Neural cell (in vitro differentiated cells): ENCODE data around the gene KRT20. TPM values are rescaled to one million over a fixed set of nuclear protein-coding genes. Genes with fewer than 3 reads are reported as not detected.

ENCODE experiments used
- H2AFZ ChIP-seq: fragments of 200-600, 300-800 bp; sonication (generic), shearing (Covaris generic); 2 replicates; pipeline ENCODE4 v1.6.0; 2014; ENCODE audit warnings: low read depth, mild to moderate bottlenecking, antibody characterized with exemption, low read length, moderate library complexity
- H3F3A ChIP-seq: fragments of 200-600 bp; shearing (Covaris generic); 2 replicates; pipeline ENCODE4 v1.6.1; 2016; ENCODE audit warnings: mild to moderate bottlenecking, moderate library complexity, mixed read lengths, antibody characterized with exemption, low read length; ENCODE audit not compliant: insufficient read depth, poor library complexity, severe bottlenecking
- H3K27ac ChIP-seq: fragments of 200-600, 300-800 bp; sonication (generic), shearing (Covaris generic); 2 replicates; pipeline ENCODE4 v1.5.1; 2014; ENCODE audit warnings: mild to moderate bottlenecking, low read length, moderate library complexity
- H3K27me3 ChIP-seq: fragments of 300-800, 200-600 bp; sonication (generic), shearing (Covaris generic); 2 replicates; pipeline ENCODE4 v1.6.0; 2014; ENCODE audit warnings: mild to moderate bottlenecking, low read depth, low read length, moderate library complexity; ENCODE audit not compliant: insufficient read depth
- H3K36me3 ChIP-seq: fragments of 300-800, 200-600 bp; sonication (generic), shearing (Covaris generic); 2 replicates; pipeline ENCODE4 v1.5.1; 2014; ENCODE audit warnings: mild to moderate bottlenecking, antibody characterized with exemption, low read length, moderate library complexity; ENCODE audit not compliant: insufficient read depth
- H3K4me2 ChIP-seq: fragments of 300-800, 200-600 bp; sonication (generic), shearing (Covaris generic); 2 replicates; pipeline ENCODE4 v1.6.0; 2014; ENCODE audit warnings: mild to moderate bottlenecking, low read length
- H3K4me3 ChIP-seq: fragments of 300-800, 200-600 bp; sonication (generic), shearing (Covaris generic); 2 replicates; pipeline ENCODE4 v1.5.1; 2014; ENCODE audit warnings: mild to moderate bottlenecking, low read length, moderate library complexity
- H3K79me2 ChIP-seq: fragments of 200-600 bp; shearing (Covaris generic); replicated peaks from 2 replicates; pipeline ENCODE4 v1.6.0; 2014; ENCODE audit warnings: mild to moderate bottlenecking, low read length, moderate library complexity; ENCODE audit not compliant: insufficient read depth
- H3K9ac ChIP-seq: fragments of 300-800, 200-600 bp; sonication (generic), shearing (Covaris generic); 2 replicates; pipeline ENCODE4 v1.6.1; 2016; ENCODE audit warnings: mild to moderate bottlenecking, low read length, mixed read lengths
- H3K9me2 ChIP-seq: fragments of 200-600 bp; shearing (Covaris generic); 2 replicates; pipeline ENCODE4 v1.6.1; 2016; ENCODE audit warnings: mild to moderate bottlenecking, low read length, mixed read lengths; ENCODE audit not compliant: insufficient read depth
- H3K9me3 ChIP-seq: fragments of 200-600, 300-800 bp; sonication (generic), shearing (Covaris generic); 2 replicates; pipeline ENCODE4 v1.6.1; 2016; ENCODE audit warnings: mild to moderate bottlenecking, mixed run types, low read length, moderate library complexity, mixed read lengths
- H4K20me1 ChIP-seq: fragments of 200-600 bp; shearing (Covaris generic); 2 replicates; pipeline ENCODE4 v1.6.1; 2016; ENCODE audit warnings: mild to moderate bottlenecking, mixed run types; ENCODE audit not compliant: insufficient read depth
- EP300 ChIP-seq: fragments of 450-650 bp; conservative IDR thresholded peaks from 2 replicates; pipeline ENCODE4 v1.6.1; 2014; ENCODE audit warnings: antibody characterized with exemption, mild to moderate bottlenecking, moderate library complexity; ENCODE audit not compliant: poor library complexity, severe bottlenecking
- EZH2 ChIP-seq: fragments of 200-600, 300-800 bp; shearing (Covaris generic), sonication (generic); IDR thresholded peaks from 2 replicates; pipeline ENCODE4 v1.6.1; 2014; ENCODE audit warnings: antibody characterized with exemption, low read length, borderline replicate concordance, mild to moderate bottlenecking; ENCODE audit not compliant: insufficient read depth, poor library complexity, severe bottlenecking
- MXI1 ChIP-seq: fragments of 450-650 bp; conservative IDR thresholded peaks from 2 replicates; pipeline ENCODE4 v1.6.1; 2014; ENCODE audit warnings: antibody characterized with exemption, mild to moderate bottlenecking; ENCODE audit not compliant: poor library complexity, severe bottlenecking
- POLR2AphosphoS5 ChIP-seq: IDR thresholded peaks from 2 replicates; pipeline ENCODE4 v1.6.1; 2012
- RAD21 ChIP-seq: fragments of 450-650 bp; conservative IDR thresholded peaks from 2 replicates; pipeline ENCODE4 v1.6.1; 2014; ENCODE audit warnings: antibody characterized with exemption, mild to moderate bottlenecking, moderate library complexity
- SMC3 ChIP-seq: fragments of 450-650 bp; conservative IDR thresholded peaks from 2 replicates; pipeline ENCODE4 v1.6.1; 2014; ENCODE audit warnings: antibody characterized with exemption, mild to moderate bottlenecking, moderate library complexity; ENCODE audit not compliant: poor library complexity
- TAF1 ChIP-seq: IDR thresholded peaks from 2 replicates; pipeline ENCODE4 v1.6.1; 2012; ENCODE audit warnings: low read depth
- polyA plus RNA-seq: library from polyadenylated mRNA; depleted of rRNA; stranded (reverse); fragments of >200 nt; gene quantifications from 2 replicates; pipeline ENCODE4 v1.2.3, GENCODE V29; 2014
- TF ChIP-seq, protein P1 (sequence below): fragments of 450-650 bp; IDR thresholded peaks from 2 replicates; pipeline ENCODE4 v1.5.1; 2014; ENCODE audit warnings: antibody characterized with exemption, mild to moderate bottlenecking, moderate library complexity; ENCODE audit not compliant: poor library complexity, severe bottlenecking
- TF ChIP-seq, protein P2 (sequence below): IDR thresholded peaks from 2 replicates; pipeline ENCODE4 v1.6.1; 2012; ENCODE audit warnings: borderline replicate concordance

KRT20 gene
- polyA plus RNA-seq, 1 donor from 2014 or later, result not detected

DNA sequence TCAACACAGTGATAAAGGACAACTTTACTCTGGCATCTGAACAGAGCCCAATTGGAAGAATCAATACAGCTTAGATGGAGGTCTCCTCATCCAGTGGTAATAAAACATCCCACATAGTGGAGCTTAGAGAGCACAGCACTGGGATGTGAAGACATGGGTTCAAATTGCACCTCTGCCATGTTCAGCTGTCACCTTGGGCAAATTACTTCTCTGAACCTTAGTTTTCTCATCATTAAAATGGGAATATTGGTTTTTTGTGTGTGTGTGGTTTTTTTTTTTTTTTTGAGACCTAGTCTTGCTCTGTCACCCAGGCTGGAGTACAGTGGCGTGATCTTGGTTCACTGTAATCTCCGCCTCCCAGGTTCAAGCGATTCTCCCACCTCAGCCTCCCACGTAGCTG, 49.0 kb downstream of the KRT20 start:
- Histone ChIP-seq H3K27me3 (no peaks in the 10 kb centered on the region), H3F3A (no peaks in the 10 kb centered on the region), H2AFZ (no peak overlapping the region), H3K27ac (no peak overlapping the region), H3K79me2 (no peaks in the 10 kb centered on the region), H3K9me3 (no peaks in the 10 kb centered on the region), H3K4me3 (no peak overlapping the region), H3K9ac (no peak overlapping the region), H3K36me3 (no peaks in the 10 kb centered on the region), H3K9me2 (no peaks in the 10 kb centered on the region), H4K20me1 (no peaks in the 10 kb centered on the region), H3K4me2 (no peak overlapping the region)
- no peak for TF ChIP-seq EZH2
- TF ChIP-seq TAF1, result no peak
- TF ChIP-seq, protein P1, sequence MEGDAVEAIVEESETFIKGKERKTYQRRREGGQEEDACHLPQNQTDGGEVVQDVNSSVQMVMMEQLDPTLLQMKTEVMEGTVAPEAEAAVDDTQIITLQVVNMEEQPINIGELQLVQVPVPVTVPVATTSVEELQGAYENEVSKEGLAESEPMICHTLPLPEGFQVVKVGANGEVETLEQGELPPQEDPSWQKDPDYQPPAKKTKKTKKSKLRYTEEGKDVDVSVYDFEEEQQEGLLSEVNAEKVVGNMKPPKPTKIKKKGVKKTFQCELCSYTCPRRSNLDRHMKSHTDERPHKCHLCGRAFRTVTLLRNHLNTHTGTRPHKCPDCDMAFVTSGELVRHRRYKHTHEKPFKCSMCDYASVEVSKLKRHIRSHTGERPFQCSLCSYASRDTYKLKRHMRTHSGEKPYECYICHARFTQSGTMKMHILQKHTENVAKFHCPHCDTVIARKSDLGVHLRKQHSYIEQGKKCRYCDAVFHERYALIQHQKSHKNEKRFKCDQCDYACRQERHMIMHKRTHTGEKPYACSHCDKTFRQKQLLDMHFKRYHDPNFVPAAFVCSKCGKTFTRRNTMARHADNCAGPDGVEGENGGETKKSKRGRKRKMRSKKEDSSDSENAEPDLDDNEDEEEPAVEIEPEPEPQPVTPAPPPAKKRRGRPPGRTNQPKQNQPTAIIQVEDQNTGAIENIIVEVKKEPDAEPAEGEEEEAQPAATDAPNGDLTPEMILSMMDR, result no peak
- no peak for TF ChIP-seq MXI1
- no peak for TF ChIP-seq SMC3
- TF ChIP-seq, protein P2, sequence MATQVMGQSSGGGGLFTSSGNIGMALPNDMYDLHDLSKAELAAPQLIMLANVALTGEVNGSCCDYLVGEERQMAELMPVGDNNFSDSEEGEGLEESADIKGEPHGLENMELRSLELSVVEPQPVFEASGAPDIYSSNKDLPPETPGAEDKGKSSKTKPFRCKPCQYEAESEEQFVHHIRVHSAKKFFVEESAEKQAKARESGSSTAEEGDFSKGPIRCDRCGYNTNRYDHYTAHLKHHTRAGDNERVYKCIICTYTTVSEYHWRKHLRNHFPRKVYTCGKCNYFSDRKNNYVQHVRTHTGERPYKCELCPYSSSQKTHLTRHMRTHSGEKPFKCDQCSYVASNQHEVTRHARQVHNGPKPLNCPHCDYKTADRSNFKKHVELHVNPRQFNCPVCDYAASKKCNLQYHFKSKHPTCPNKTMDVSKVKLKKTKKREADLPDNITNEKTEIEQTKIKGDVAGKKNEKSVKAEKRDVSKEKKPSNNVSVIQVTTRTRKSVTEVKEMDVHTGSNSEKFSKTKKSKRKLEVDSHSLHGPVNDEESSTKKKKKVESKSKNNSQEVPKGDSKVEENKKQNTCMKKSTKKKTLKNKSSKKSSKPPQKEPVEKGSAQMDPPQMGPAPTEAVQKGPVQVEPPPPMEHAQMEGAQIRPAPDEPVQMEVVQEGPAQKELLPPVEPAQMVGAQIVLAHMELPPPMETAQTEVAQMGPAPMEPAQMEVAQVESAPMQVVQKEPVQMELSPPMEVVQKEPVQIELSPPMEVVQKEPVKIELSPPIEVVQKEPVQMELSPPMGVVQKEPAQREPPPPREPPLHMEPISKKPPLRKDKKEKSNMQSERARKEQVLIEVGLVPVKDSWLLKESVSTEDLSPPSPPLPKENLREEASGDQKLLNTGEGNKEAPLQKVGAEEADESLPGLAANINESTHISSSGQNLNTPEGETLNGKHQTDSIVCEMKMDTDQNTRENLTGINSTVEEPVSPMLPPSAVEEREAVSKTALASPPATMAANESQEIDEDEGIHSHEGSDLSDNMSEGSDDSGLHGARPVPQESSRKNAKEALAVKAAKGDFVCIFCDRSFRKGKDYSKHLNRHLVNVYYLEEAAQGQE, result no peak
- no peak for TF ChIP-seq POLR2AphosphoS5
- TF ChIP-seq RAD21, result no peak
- no peak for TF ChIP-seq EP300

DNA sequence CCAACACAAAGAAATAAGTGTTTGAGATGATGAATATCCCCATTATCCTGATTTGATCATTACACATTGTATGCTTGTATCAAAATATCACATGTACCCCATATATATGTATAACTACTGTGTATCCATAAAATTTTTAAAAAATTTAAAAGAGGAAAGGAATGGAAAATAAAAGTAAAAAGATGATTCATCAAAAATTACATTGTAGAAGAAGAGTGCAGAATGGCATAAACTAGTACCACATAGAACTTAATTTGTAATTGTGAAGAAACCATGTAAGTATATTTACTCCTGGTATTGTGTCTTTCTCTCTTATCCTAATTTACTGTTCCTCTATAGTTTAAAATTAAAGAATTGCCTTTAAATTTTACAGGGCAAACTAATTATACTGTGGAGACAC, 51.2 kb downstream of the KRT20 start:
- Histone ChIP-seq H3K4me2 (no peak overlapping the region), H3K36me3 (no peaks in the 10 kb centered on the region), H3K9me2 (no peaks in the 10 kb centered on the region), H2AFZ (no peak overlapping the region), H4K20me1 (no peaks in the 10 kb centered on the region), H3K9me3 (no peaks in the 10 kb centered on the region), H3K79me2 (no peaks in the 10 kb centered on the region), H3K4me3 (no peak overlapping the region), H3K27ac (no peak overlapping the region), H3K27me3 (no peaks in the 10 kb centered on the region), H3K9ac (no peak overlapping the region), H3F3A (no peaks in the 10 kb centered on the region)
- TF ChIP-seq POLR2AphosphoS5 (no peak), TAF1 (no peak), RAD21 (no peak), EZH2 (no peak), SMC3 (no peak), MXI1 (no peak), EP300 (no peak)
- TF ChIP-seq, protein P1, result no peak
- TF ChIP-seq, protein P2, result no peak
